HCT116 (cell line): Measurements from ENCODE around the gene NSUN3.

ENCODE experiments used
- CEBPB ChIP-seq: IDR thresholded peaks from 2 replicates; pipeline ENCODE4 v1.6.1; 2012; ENCODE audit warnings: low read depth
- EZH2 ChIP-seq: fragments of 200-600 bp; sonication (generic); IDR thresholded peaks from 2 replicates; pipeline ENCODE4 v1.6.1; 2017; ENCODE audit warnings: antibody characterized with exemption, mixed run types
- EZH2phosphoT487 ChIP-seq: fragments of 200-600 bp; IDR thresholded peaks from 2 replicates; pipeline ENCODE4 v1.6.1; 2018; ENCODE audit warnings: antibody characterized with exemption, borderline replicate concordance
- JUND ChIP-seq: IDR thresholded peaks from 2 replicates; pipeline ENCODE4 v1.6.1; 2012
- POLR2A ChIP-seq: IDR thresholded peaks from 2 replicates; pipeline ENCODE4 v1.7.0; 2011; ENCODE audit warnings: borderline replicate concordance; ENCODE audit not compliant: insufficient read depth, insufficient read length; ENCODE audit errors: extremely low read depth
- POLR2AphosphoS5 ChIP-seq: IDR thresholded peaks from 2 replicates; pipeline ENCODE4 v1.6.1; 2011; ENCODE audit warnings: mild to moderate bottlenecking, low read depth, low read length, moderate library complexity
- RAD21 ChIP-seq: IDR thresholded peaks from 2 replicates; pipeline ENCODE4 v1.6.1; 2012; ENCODE audit warnings: low read depth, mild to moderate bottlenecking
- SP1 ChIP-seq: IDR thresholded peaks from 2 replicates; pipeline ENCODE4 v1.6.1; 2012; ENCODE audit warnings: low read depth
- TCF7L2 ChIP-seq: IDR thresholded peaks from 2 replicates; pipeline ENCODE4 v1.7.0; 2011; ENCODE audit warnings: borderline replicate concordance, inconsistent platforms; ENCODE audit not compliant: insufficient read depth, insufficient read length; ENCODE audit errors: extremely low read depth
- ZNF274 ChIP-seq: fragments of 200-500 bp; sonication (Bioruptor generic); IDR thresholded peaks from 2 replicates; pipeline ENCODE4 v1.6.1; 2014; ENCODE audit warnings: mild to moderate bottlenecking, low read depth, low read length, inconsistent platforms
- TF ChIP-seq, protein P1 (sequence below), 3 experiments: fragments of 200-600 bp in 1 of 3; sonication (generic) in 1 of 3; IDR thresholded peaks in 2 of 3; conservative IDR thresholded peaks in 1 of 3; 2 replicates each; pipeline ENCODE4 v1.5.1; 2012 to 2017; ENCODE audit warnings: low read depth in 2 of 3, low read length in 2 of 3, antibody characterized with exemption in 1 of 3, borderline replicate concordance in 1 of 3, control low read depth in 1 of 3, mild to moderate bottlenecking in 1 of 3, mixed read lengths in 1 of 3, mixed run types in 1 of 3, moderate library complexity in 1 of 3; ENCODE audit not compliant: insufficient read depth in 1 of 3
- TF ChIP-seq, protein P2 (sequence below): IDR thresholded peaks from 2 replicates; pipeline ENCODE4 v1.6.1; 2012; ENCODE audit warnings: low read depth
- TF ChIP-seq, protein P3 (sequence below): IDR thresholded peaks from 2 replicates; pipeline ENCODE4 v1.6.1; 2012

DNA sequence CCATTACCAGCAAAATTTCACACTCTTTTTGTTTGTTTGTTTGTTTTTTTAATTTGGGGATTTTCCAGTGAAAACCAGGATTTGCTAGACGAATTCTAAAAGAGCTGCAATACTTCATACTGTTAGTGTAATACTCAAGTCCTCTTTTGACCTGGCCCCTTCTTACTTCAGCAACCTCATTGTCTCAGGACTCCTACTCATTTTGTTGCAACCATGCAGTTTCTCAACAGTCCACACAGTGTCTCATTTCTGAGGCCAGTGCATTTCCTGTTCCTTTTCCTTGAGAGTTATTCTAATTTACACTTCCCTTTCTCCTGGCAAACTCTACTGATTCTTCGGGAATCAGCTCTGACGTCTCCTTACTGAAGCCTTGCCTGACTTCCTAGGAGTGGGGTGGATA is 35.6 kb downstream of the NSUN3 start:
- TF ChIP-seq SP1 = no peak
- TF ChIP-seq POLR2A = no peak
- no peak for TF ChIP-seq EZH2
- TF ChIP-seq RAD21 = no peak
- TF ChIP-seq, protein P1, sequence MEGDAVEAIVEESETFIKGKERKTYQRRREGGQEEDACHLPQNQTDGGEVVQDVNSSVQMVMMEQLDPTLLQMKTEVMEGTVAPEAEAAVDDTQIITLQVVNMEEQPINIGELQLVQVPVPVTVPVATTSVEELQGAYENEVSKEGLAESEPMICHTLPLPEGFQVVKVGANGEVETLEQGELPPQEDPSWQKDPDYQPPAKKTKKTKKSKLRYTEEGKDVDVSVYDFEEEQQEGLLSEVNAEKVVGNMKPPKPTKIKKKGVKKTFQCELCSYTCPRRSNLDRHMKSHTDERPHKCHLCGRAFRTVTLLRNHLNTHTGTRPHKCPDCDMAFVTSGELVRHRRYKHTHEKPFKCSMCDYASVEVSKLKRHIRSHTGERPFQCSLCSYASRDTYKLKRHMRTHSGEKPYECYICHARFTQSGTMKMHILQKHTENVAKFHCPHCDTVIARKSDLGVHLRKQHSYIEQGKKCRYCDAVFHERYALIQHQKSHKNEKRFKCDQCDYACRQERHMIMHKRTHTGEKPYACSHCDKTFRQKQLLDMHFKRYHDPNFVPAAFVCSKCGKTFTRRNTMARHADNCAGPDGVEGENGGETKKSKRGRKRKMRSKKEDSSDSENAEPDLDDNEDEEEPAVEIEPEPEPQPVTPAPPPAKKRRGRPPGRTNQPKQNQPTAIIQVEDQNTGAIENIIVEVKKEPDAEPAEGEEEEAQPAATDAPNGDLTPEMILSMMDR (IDR thresholded peaks at IDR 0.05 in 2 of 3, conservative IDR thresholded peaks at IDR 0.05 in 1 of 3; ENCODE audit: borderline replicate concordance in 1 of 3, insufficient read depth in 1 of 3, low read depth in 2 of 3, low read length in 2 of 3) = no peak
- TF ChIP-seq ZNF274 = no peak
- no peak for TF ChIP-seq POLR2AphosphoS5
- no peak for TF ChIP-seq EZH2phosphoT487
- TF ChIP-seq TCF7L2 = no peak
- no peak for TF ChIP-seq JUND
- TF ChIP-seq, protein P2, sequence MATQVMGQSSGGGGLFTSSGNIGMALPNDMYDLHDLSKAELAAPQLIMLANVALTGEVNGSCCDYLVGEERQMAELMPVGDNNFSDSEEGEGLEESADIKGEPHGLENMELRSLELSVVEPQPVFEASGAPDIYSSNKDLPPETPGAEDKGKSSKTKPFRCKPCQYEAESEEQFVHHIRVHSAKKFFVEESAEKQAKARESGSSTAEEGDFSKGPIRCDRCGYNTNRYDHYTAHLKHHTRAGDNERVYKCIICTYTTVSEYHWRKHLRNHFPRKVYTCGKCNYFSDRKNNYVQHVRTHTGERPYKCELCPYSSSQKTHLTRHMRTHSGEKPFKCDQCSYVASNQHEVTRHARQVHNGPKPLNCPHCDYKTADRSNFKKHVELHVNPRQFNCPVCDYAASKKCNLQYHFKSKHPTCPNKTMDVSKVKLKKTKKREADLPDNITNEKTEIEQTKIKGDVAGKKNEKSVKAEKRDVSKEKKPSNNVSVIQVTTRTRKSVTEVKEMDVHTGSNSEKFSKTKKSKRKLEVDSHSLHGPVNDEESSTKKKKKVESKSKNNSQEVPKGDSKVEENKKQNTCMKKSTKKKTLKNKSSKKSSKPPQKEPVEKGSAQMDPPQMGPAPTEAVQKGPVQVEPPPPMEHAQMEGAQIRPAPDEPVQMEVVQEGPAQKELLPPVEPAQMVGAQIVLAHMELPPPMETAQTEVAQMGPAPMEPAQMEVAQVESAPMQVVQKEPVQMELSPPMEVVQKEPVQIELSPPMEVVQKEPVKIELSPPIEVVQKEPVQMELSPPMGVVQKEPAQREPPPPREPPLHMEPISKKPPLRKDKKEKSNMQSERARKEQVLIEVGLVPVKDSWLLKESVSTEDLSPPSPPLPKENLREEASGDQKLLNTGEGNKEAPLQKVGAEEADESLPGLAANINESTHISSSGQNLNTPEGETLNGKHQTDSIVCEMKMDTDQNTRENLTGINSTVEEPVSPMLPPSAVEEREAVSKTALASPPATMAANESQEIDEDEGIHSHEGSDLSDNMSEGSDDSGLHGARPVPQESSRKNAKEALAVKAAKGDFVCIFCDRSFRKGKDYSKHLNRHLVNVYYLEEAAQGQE = no peak
- TF ChIP-seq, protein P3, sequence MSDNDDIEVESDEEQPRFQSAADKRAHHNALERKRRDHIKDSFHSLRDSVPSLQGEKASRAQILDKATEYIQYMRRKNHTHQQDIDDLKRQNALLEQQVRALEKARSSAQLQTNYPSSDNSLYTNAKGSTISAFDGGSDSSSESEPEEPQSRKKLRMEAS = no peak
- no peak for TF ChIP-seq CEBPB
